ENCODE measurements around the gene DEAF1. TPM values are rescaled to one million over a fixed set of nuclear protein-coding genes. Genes with fewer than 3 reads are reported as not detected.
A peak's percentile ranks its signal among the peaks of the same experiment; 100 is the strongest.

DEAF1 gene
- total and polyA plus RNA-seq, 2 experiments from 2014 or later = 42.6 to 47.8 TPM

- Histone ChIP-seq H3K4me2 (no peak overlapping the region), H3K4me3 (no peak overlapping the region), H3K9me2 (ENCODE audit: insufficient read depth) (no peaks in the 10 kb centered on the region), H3K36me3 (ENCODE audit: insufficient read depth) (peaks cover 25% of the 10 kb centered on the region; the same call in 1 of the 2 replicates), H3K79me2 (replicated peaks; ENCODE audit: insufficient read depth) (0 out of 2 replicates have a peak, but pooled peaks cover 4% of the 10 kb centered on the region), H3F3A (replicated peaks; ENCODE audit: low read depth) (peaks cover 27% of the 10 kb centered on the region), H2AFZ (no peak overlapping the region), H3K4me1 (ENCODE audit: insufficient read depth) (no peaks in the 10 kb centered on the region), H3K27me3 (ENCODE audit: insufficient read depth) (no peaks in the 10 kb centered on the region), H4K20me1 (replicated peaks; ENCODE audit: insufficient read depth) (peaks cover 3% of the 10 kb centered on the region; the same call in 1 of the 2 replicates), H3K27ac (ENCODE audit: low read depth) (0 out of 2 replicates have a peak overlapping the region, but pooled peaks have one; percentile 32)
- no peak overlapping the region; the same call in 2 of the 3 replicates for H3K4me3 Mint-ChIP-seq
- ATAC-seq = peak; percentile 14; the same call in 1 of the 3 replicates
- no peak overlapping the region for H3K27ac Mint-ChIP-seq
- H3K36me3 Mint-ChIP-seq (ENCODE audit: low read depth) = peaks cover 57% of the 10 kb centered on the region
- H3K27me3 Mint-ChIP-seq (ENCODE audit: insufficient read depth, low read depth, poor library complexity) = peaks cover 13% of the 10 kb centered on the region
- no peak for DNase-seq (ENCODE audit: low spot score)
- H3K4me1 Mint-ChIP-seq = peaks cover 2% of the 10 kb centered on the region
- H3K9me3 Mint-ChIP-seq = no peaks in the 10 kb centered on the region
- TF ChIP-seq ZNF462 (CRISPR knock-in tag; IDR thresholded peaks at IDR 0.05) (no peak), EZH2phosphoT487 (IDR thresholded peaks at IDR 0.05; ENCODE audit: unreplicated experiment) (no peak), NANOG (IDR thresholded peaks at IDR 0.05; ENCODE audit: borderline replicate concordance) (no peak)
These were observed 87.8 kb downstream of the DEAF1 start for GRCh38 chr11:607020-607780.

GRCh38 chr11:606245-606644 is 88.8 kb downstream of the DEAF1 start:
- no peak overlapping the region for H3K27ac Mint-ChIP-seq
- TF ChIP-seq CTCF (conservative IDR thresholded peaks at IDR 0.05; ENCODE audit: low read depth in 2 of 2) = no peak

More at GRCh38 chr11:606245-606644, 88.8 kb downstream of the DEAF1 start:
- Histone ChIP-seq H3K9me2 (ENCODE audit: insufficient read depth) (no peaks in the 10 kb centered on the region), H3K27ac (ENCODE audit: low read depth) (no peak overlapping the region), H2AFZ (no peak overlapping the region), H3K4me1 (ENCODE audit: insufficient read depth) (no peaks in the 10 kb centered on the region), H4K20me1 (replicated peaks; ENCODE audit: insufficient read depth) (peaks cover 3% of the 10 kb centered on the region; the same call in 1 of the 2 replicates), H3K79me2 (replicated peaks; ENCODE audit: insufficient read depth) (0 out of 2 replicates have a peak, but pooled peaks cover 4% of the 10 kb centered on the region), H3K4me2 (no peak overlapping the region), H3K4me3 (no peak overlapping the region), H3K27me3 (ENCODE audit: insufficient read depth) (no peaks in the 10 kb centered on the region), H3F3A (replicated peaks; ENCODE audit: low read depth) (peaks cover 21% of the 10 kb centered on the region), H3K36me3 (ENCODE audit: insufficient read depth) (peaks cover 34% of the 10 kb centered on the region)
- Mint-ChIP-seq H3K4me3 (no peak overlapping the region), H3K4me1 (no peaks in the 10 kb centered on the region; the same call in 2 of the 3 replicates), H3K27me3 (ENCODE audit: insufficient read depth, low read depth, poor library complexity) (peaks cover 13% of the 10 kb centered on the region), H3K36me3 (ENCODE audit: low read depth) (peaks cover 59% of the 10 kb centered on the region), H3K9me3 (no peaks in the 10 kb centered on the region)
- DNase-seq (ENCODE audit: low spot score) (no peak), ATAC-seq (peak; percentile 17; the same call in 2 of the 3 replicates)

Measured in GM23338 (cell line).